ENCODE results near the gene ADORA1.

DNA sequence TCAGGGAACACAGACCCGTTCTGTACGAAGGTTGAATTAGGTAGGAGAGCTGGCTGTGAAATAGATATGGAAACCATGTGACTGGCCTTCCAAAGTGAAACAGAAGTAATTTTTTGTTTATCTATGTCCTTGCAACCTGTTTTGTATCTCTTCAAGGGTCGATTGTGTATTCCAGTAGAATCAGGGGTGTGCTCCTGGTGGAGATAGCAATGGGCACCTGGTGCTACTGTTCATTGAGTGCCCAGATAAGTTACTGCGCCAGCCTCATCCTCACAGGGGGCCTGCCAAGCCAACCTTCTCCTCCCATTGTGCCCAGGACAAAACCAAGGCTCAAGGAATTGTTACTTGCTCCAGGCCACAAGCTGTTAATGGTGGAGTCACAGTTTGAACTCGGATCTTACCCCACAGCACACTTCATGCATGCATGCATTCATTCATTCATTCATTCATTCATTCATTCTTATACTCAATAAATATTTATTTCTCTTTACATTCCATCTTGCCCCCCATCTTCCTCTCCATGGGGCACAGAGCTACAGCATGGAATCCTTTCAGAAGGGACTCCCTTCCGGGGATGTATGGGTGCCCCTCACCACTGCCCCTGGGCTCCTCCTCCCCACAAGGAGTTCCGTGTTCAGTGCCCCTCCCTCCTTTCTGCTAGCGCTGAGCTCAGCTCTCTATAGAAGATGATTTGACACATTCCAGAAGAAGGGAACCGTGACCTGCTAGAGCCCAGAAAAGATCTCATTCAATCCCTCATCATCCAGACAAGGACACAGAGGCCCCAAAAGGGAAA lies 24.0 kb downstream of the ADORA1 start:
- TF ChIP-seq, protein P1, sequence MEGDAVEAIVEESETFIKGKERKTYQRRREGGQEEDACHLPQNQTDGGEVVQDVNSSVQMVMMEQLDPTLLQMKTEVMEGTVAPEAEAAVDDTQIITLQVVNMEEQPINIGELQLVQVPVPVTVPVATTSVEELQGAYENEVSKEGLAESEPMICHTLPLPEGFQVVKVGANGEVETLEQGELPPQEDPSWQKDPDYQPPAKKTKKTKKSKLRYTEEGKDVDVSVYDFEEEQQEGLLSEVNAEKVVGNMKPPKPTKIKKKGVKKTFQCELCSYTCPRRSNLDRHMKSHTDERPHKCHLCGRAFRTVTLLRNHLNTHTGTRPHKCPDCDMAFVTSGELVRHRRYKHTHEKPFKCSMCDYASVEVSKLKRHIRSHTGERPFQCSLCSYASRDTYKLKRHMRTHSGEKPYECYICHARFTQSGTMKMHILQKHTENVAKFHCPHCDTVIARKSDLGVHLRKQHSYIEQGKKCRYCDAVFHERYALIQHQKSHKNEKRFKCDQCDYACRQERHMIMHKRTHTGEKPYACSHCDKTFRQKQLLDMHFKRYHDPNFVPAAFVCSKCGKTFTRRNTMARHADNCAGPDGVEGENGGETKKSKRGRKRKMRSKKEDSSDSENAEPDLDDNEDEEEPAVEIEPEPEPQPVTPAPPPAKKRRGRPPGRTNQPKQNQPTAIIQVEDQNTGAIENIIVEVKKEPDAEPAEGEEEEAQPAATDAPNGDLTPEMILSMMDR (IDR thresholded peaks at IDR 0.05), result no peak
- TF ChIP-seq POLR2A (IDR thresholded peaks at IDR 0.05) (no peak), POLR2AphosphoS5 (IDR thresholded peaks at IDR 0.05) (no peak)

Data from transverse colon (tissue), 4 donors.